Muscle layer of colon (tissue), 2 donors: ENCODE data around the gene CERT1.

ENCODE experiments used
- H3K27ac ChIP-seq: one replicate; pipeline ENCODE4 v1.7.0; 2013; ENCODE audit warnings: low read depth, mild to moderate bottlenecking, low read length, moderate library complexity
- H3K27me3 ChIP-seq, 2 donors: one replicate each; pipeline ENCODE4 v1.7.0; 2013; ENCODE audit warnings: low read length in 2 of 2, mild to moderate bottlenecking in 2 of 2; ENCODE audit not compliant: insufficient read depth in 2 of 2, control insufficient read depth in 1 of 2
- H3K36me3 ChIP-seq: one replicate; pipeline ENCODE4 v1.7.0; 2013; ENCODE audit warnings: mild to moderate bottlenecking, low read length; ENCODE audit not compliant: insufficient read depth
- H3K4me1 ChIP-seq: one replicate; pipeline ENCODE4 v1.7.0; 2013; ENCODE audit warnings: mild to moderate bottlenecking, low read length; ENCODE audit not compliant: insufficient read depth
- H3K4me3 ChIP-seq, 2 donors: one replicate each; pipeline ENCODE4 v1.7.0; 2013; ENCODE audit warnings: low read length in 2 of 2, low read depth in 1 of 2, mild to moderate bottlenecking in 1 of 2, moderate library complexity in 1 of 2
- H3K9ac ChIP-seq: one replicate; pipeline ENCODE4 v1.7.0; 2013; ENCODE audit warnings: low read length
- H3K9me3 ChIP-seq: one replicate; pipeline ENCODE4 v1.7.0; 2013; ENCODE audit warnings: mild to moderate bottlenecking, low read length
- donor health status: abdominal sarcoma.
- donor health status: Adenocarcinoma of cecum.

The CERT1 gene

GRCh38 chr5:75471193-75471592, 40.2 kb downstream of the CERT1 start:
- Histone ChIP-seq H3K4me3 (no peak overlapping the region), H3K4me1 (no peaks in the 10 kb centered on the region), H3K36me3 (no peaks in the 10 kb centered on the region), H3K27ac (no peak overlapping the region), H3K9ac (no peak overlapping the region), H3K27me3 (no peaks in the 10 kb centered on the region), H3K9me3 (peaks cover 16% of the 10 kb centered on the region)

DNA sequence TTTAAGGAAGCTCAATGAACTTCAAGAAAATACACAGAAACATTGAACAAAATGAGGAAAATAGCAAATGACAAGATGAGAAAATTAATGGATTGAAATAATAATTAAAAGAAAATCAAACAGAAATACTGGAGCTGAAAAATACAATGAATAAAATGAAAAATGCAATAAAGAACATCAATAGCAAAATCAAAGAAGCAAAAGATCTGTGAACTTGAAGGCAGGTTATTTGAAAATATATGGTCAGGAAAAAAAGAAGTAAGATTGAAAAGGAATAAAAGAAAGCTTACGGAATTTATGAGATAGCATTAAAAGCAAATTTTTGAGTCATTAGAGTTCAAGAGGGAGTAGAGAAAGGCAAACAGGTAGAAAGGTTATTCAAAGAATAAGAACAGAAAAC, 42.4 kb downstream of the CERT1 start:
- Histone ChIP-seq H3K9ac (no peak overlapping the region), H3K27ac (no peak overlapping the region), H3K4me1 (no peaks in the 10 kb centered on the region), H3K27me3 (no peaks in the 10 kb centered on the region), H3K4me3 (no peak overlapping the region), H3K36me3 (no peaks in the 10 kb centered on the region), H3K9me3 (peaks cover 16% of the 10 kb centered on the region)

DNA sequence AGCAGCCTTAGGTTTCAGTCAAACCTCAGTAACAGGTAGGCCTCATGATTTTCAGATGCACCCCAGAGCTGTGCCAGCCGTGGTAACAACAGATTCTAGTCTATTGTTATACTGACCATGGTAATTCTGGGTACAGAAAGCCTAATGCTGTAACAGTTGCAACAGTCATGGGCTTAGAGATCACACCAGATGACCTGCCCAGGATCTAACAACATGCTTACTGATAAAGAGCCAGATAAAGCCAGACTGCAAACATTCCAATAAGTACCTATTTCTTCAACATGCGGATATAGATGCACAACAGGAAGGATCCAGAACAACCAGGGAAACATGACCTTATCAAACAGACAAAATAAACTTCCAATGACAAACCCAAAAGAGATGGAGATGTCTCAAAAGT, 42.8 kb downstream of the CERT1 start:
- H3K27ac ChIP-seq, result no peak overlapping the region
- no peaks in the 10 kb centered on the region for H3K4me1 ChIP-seq
- H3K9me3 ChIP-seq, result peaks cover 16% of the 10 kb centered on the region
- no peaks in the 10 kb centered on the region for H3K36me3 ChIP-seq
- H3K4me3 ChIP-seq, result no peak overlapping the region
- H3K9ac ChIP-seq, result no peak overlapping the region
- no peaks in the 10 kb centered on the region for H3K27me3 ChIP-seq

DNA sequence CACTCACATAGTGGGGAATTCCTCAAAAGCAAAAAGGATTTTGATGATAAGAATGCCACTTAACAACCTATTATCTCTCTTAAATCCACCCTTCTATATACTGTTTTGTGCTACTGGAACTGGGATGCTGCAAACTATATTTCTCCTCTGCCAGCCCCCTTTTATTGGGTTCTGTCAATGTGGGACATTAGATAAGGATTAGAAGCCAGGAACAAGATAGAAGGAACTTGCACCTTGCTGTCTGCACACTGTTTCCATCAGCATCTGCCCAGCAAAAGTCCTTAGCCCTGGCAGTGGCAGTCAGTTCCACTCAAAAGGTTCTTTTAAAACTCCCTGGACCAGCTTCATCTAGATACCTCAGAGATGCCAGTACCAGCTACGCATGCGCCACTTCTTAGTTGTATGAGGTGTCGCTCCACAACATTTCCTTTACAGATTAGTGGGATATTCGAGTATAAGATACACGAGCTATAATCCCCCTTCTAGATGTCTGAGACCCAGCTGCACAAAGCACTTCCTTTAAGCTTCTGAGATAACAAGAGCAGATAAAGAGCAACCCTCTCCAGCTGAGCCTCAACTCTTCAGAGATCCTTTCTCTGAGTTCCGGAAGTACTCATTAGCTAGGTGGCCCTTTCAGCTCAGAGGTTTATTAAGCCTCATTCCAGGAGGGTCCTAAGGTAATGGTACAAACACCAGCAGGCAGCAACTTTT, 45.3 kb downstream of the CERT1 start:
- peaks cover 16% of the 10 kb centered on the region for H3K9me3 ChIP-seq
- H3K27ac ChIP-seq, result no peak overlapping the region
- H3K4me1 ChIP-seq, result no peaks in the 10 kb centered on the region
- H3K27me3 ChIP-seq, result no peaks in the 10 kb centered on the region
- H3K9ac ChIP-seq, result no peak overlapping the region
- H3K4me3 ChIP-seq, result no peak overlapping the region
- no peaks in the 10 kb centered on the region for H3K36me3 ChIP-seq

- H3K27ac ChIP-seq, result no peak overlapping the region
- no peaks in the 10 kb centered on the region for H3K27me3 ChIP-seq
- H3K9ac ChIP-seq, result no peak overlapping the region
- H3K9me3 ChIP-seq, result peaks cover 16% of the 10 kb centered on the region
- no peaks in the 10 kb centered on the region for H3K4me1 ChIP-seq
- H3K36me3 ChIP-seq, result no peaks in the 10 kb centered on the region
- H3K4me3 ChIP-seq, result no peak overlapping the region
Measured at GRCh38 chr5:75465480-75465879, 45.9 kb downstream of the CERT1 start.

- Histone ChIP-seq H3K9me3 (peaks cover 7% of the 10 kb centered on the region), H3K27ac (no peak overlapping the region), H3K27me3 (no peaks in the 10 kb centered on the region), H3K9ac (no peak overlapping the region), H3K4me3 (no peak overlapping the region), H3K36me3 (no peaks in the 10 kb centered on the region), H3K4me1 (no peaks in the 10 kb centered on the region)
Measured at GRCh38 chr5:75463726-75464125, 47.7 kb downstream of the CERT1 start.

GRCh38 chr5:75461679-75462078, 49.8 kb downstream of the CERT1 start:
- no peaks in the 10 kb centered on the region for H3K36me3 ChIP-seq
- no peaks in the 10 kb centered on the region for H3K9me3 ChIP-seq
- H3K4me3 ChIP-seq, result no peak overlapping the region
- no peaks in the 10 kb centered on the region for H3K4me1 ChIP-seq
- H3K27ac ChIP-seq, result no peak overlapping the region
- H3K9ac ChIP-seq, result no peak overlapping the region
- no peaks in the 10 kb centered on the region for H3K27me3 ChIP-seq

- H3K9me3 ChIP-seq, result no peaks in the 10 kb centered on the region
- H3K4me1 ChIP-seq, result no peaks in the 10 kb centered on the region
- H3K9ac ChIP-seq, result no peak overlapping the region
- H3K27me3 ChIP-seq, result no peaks in the 10 kb centered on the region
- H3K36me3 ChIP-seq, result no peaks in the 10 kb centered on the region
- no peak overlapping the region for H3K4me3 ChIP-seq
- H3K27ac ChIP-seq, result no peak overlapping the region
Measured at GRCh38 chr5:75460942-75461610, 50.4 kb downstream of the CERT1 start.

DNA sequence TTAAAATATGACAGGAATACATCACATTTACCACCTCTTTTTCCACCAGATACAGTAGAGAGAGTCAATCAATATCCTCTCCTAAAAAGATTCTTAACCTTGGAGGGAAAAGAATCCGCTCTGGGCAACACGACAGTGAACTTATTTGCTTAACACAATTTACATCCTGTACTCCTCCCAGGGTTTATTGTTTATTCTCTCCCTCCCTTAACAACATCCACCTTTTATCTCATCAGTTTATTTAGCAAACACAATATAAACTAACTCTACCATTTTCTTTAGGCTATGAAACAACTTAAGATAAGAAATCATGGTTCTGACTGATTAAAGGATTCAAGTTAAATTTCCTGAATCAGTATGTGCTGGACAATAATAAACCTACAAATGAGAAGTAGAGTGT, 50.9 kb downstream of the CERT1 start:
- H3K9me3 ChIP-seq, result no peaks in the 10 kb centered on the region
- H3K36me3 ChIP-seq, result no peaks in the 10 kb centered on the region
- no peak overlapping the region for H3K27ac ChIP-seq
- no peak overlapping the region for H3K9ac ChIP-seq
- H3K27me3 ChIP-seq, result no peaks in the 10 kb centered on the region
- no peak overlapping the region for H3K4me3 ChIP-seq
- H3K4me1 ChIP-seq, result no peaks in the 10 kb centered on the region

- Histone ChIP-seq H3K9ac (no peak overlapping the region), H3K27ac (no peak overlapping the region), H3K27me3 (no peaks in the 10 kb centered on the region), H3K9me3 (no peaks in the 10 kb centered on the region), H3K4me3 (no peak overlapping the region), H3K36me3 (no peaks in the 10 kb centered on the region), H3K4me1 (no peaks in the 10 kb centered on the region)
Measured at GRCh38 chr5:75457691-75458090, 53.7 kb downstream of the CERT1 start.

GRCh38 chr5:75457161-75457560, 54.3 kb downstream of the CERT1 start:
- Histone ChIP-seq H3K9ac (no peak overlapping the region), H3K27ac (no peak overlapping the region), H3K4me1 (no peaks in the 10 kb centered on the region), H3K4me3 (no peak overlapping the region), H3K27me3 (no peaks in the 10 kb centered on the region), H3K36me3 (no peaks in the 10 kb centered on the region), H3K9me3 (no peaks in the 10 kb centered on the region)

GRCh38 chr5:75450069-75450468, 61.4 kb downstream of the CERT1 start:
- no peaks in the 10 kb centered on the region for H3K27me3 ChIP-seq

More at GRCh38 chr5:75450069-75450468, 61.4 kb downstream of the CERT1 start:
- Histone ChIP-seq H3K36me3 (no peaks in the 10 kb centered on the region), H3K27ac (no peak overlapping the region), H3K9me3 (peaks cover 5% of the 10 kb centered on the region), H3K4me3 (no peak overlapping the region), H3K4me1 (no peaks in the 10 kb centered on the region), H3K9ac (no peak overlapping the region)
